Renal pelvis (tissue), 12 donors: ENCODE measurements around the gene COL4A6. TPM values are rescaled to one million over a fixed set of nuclear protein-coding genes. Genes with fewer than 3 reads are reported as not detected.
A peak's percentile ranks its signal among the peaks of the same experiment; 100 is the strongest.
"Not testable (repeated sequence)": the region's sequence is repeated elsewhere in the genome, so short reads cannot be mapped to it uniquely, and the experiment has no call there.

Experiments
- DNase-seq: peaks from one replicate; pipeline ENCODE4 v3.0.0-alpha.2; 2013
- long read RNA-seq, 16 experiments: transcript quantifications; one replicate each; lab custom pipeline, GENCODE V29; 2026
- polyA plus RNA-seq, 3 donors: library from polyadenylated mRNA; unstranded; fragments of 120-200 nt; gene quantifications; one replicate each; pipeline ENCODE4 v1.2.1, GENCODE V29; 2013; ENCODE audit not compliant: insufficient read length in 3 of 3

The COL4A6 gene
- polyA plus RNA-seq, result 10 to 100 TPM; 13.6 to 18.6 (median 15.5) TPM
- long read RNA-seq, donor 1, partial matches to known transcripts, result 0 of 1 reads
- long read RNA-seq, donor 1, other reads (novel, unspliced or antisense), result 0 of 1 reads
- long read RNA-seq, donor 2, partial matches to known transcripts, result 0 of 1 reads
- long read RNA-seq, donor 2, other reads (novel, unspliced or antisense), result 0 of 1 reads
- long read RNA-seq, donor 3, result 0 reads
- long read RNA-seq, donor 4, result 0 reads
- long read RNA-seq, donor 5, result 0 reads
- long read RNA-seq, donor 6, partial matches to known transcripts, result 0 of 2 reads
- long read RNA-seq, donor 6, other reads (novel, unspliced or antisense), result 0 of 2 reads
- long read RNA-seq, donor 7, partial matches to known transcripts, result 28 of 34 reads
- long read RNA-seq, donor 7, other reads (novel, unspliced or antisense), result 6 of 34 reads
- long read RNA-seq, donor 8, result 0 reads
- long read RNA-seq, donor 9, partial matches to known transcripts, result 6 of 6 reads
- long read RNA-seq, donor 9, other reads (novel, unspliced or antisense), result 0 of 6 reads
- long read RNA-seq, donor 10, partial matches to known transcripts, result 0 of 1 reads
- long read RNA-seq, donor 10, other reads (novel, unspliced or antisense), result 0 of 1 reads
- long read RNA-seq, donor 11, full-length matches to known transcripts, result 2 of 2 reads
- long read RNA-seq, donor 11, partial matches to known transcripts, result 0 of 2 reads
- long read RNA-seq, donor 11, other reads (novel, unspliced or antisense), result 0 of 2 reads
- long read RNA-seq, donor 12, partial matches to known transcripts, result 0 of 1 reads
- long read RNA-seq, donor 12, other reads (novel, unspliced or antisense), result 0 of 1 reads
- long read RNA-seq, donor 13, result 0 reads
- long read RNA-seq, donor 14, result 0 reads
- long read RNA-seq, donor 15, full-length matches to known transcripts, result 3 of 73 reads
- long read RNA-seq, donor 15, partial matches to known transcripts, result 70 of 73 reads
- long read RNA-seq, donor 15, other reads (novel, unspliced or antisense), result 0 of 73 reads
- long read RNA-seq, donor 16, full-length matches to known transcripts, result 1 of 1 reads
- long read RNA-seq, donor 16, partial matches to known transcripts, result 0 of 1 reads
- long read RNA-seq, donor 16, other reads (novel, unspliced or antisense), result 0 of 1 reads

DNA sequence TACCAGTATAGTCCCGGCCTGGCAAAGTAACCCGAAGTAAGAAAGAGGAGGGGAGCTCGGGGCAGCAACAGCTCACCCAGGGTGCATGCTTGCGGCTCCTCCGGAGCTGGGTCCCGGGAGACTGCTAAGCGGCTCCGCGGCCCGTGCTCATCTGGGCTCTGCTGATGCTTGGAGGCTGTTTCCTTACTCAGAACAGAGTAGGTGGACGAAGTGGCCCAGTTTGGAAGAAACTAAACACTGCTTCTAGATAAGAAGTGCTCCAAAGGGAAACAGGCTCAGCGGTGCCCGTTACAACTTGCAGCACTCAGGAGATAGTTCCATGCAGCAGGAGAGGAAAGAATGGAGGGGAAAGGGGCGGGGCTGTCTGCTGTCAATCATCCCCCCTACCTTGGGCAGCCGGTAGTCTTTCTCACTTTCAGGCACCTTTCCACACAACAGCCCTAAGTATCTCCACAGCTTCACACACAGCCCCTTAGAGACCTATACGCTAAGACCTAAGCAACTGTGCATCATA, at the start of gene COL4A6:
TSS of gene COL4A6 (minus strand) at position 313 of the 514 bp plus-strand sequence. CDS start at position 87, 226 bp downstream.
- DNase-seq, result peak; percentile 16

DNA sequence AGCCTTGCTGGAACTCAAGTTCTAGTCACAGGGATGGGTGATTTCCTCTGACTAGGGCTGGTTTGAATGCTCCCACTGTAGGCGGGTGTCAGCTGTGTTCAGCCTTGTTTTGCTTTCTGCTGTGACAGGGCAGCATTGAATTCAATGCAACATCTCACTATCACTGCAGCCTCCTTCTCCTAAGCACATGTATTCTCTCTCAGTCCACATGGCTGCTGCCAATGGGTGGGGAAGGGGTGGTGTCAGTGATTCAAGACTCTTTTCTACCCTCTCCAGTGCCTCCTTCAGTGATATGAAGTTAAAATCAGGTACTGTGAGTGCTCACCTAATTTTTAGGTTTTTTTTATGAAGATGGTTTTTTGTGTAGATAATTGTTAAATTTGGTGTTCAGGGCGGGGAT, 47.7 kb upstream of the COL4A6 start:
- DNase-seq, result no peak

DNA sequence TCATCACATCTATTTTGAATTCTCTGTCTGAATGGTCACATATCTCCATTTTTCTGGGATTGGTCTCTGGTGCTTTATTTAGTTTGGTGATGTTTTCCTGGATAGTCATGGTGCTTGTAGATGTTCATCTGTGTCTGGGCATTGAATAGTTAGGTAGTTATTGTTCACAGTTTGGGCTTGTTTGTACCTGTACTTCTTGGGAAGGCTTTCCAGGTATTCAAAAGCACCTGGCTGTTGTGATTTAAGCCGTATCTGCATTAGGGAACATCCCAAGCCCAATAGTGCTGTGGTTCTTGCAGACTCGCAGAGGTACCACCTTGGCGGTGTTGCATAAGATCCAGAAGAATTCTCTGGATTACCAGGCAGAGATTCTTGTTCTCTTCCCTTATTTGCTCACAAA, 46.0 kb upstream of the COL4A6 start:
- DNase-seq, result no peak

DNA sequence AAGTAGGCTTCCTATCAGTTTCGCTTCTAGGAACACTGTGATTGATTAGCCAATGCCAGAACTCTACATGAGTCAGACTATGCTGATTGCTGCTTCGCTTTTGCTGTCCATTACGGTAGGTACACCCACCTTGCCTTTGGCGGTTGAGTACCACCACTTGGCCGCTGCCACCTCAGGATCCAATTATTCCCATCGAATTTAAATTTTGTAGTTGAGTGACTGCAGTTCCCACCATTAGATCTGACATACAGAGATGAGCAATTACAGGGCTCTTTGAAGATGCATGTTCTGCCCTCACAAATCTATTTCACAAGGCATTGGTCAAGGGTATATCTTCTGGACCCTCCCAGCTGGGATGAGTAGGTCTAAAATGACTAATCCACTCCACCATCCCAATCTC, 43.3 kb upstream of the COL4A6 start:
- DNase-seq, result not testable (repeated sequence)

DNA sequence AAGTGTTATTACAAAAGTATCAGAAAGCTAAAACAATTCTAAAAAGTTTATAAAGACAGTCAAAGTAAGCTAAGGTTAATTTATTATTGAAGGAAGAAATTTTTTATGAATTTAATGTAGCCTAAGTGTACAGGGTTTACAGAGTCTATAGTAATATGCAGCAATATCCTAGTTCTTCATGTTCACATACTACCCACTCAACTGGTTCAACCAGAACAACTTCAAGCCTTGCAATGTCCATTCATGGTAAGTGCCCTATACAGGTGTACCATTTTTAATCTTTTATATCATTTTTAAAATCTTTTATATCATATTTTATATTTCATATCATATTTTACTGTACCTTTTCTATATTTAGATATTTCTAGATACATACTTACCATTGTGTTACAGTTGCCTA, 35.8 kb upstream of the COL4A6 start:
- no peak for DNase-seq

DNA sequence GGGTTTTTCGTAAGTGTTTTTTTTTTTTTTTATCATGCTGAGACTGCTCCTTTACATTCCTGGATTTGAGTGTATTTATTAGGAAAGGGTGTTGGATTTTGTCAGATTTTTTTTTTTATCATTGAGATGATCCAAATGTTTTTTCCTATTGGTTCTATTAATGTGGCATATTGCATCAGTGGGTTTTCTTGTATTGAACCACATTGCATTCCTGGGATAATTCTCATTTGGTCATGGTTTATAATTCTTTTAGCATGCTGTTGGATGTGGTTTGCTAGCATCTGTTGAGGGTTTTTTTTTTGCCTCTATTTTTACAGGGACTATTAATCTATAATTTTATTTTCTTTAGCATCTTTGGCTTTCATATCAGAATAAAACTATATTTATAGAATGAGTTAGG, 30.3 kb upstream of the COL4A6 start:
- no peak for DNase-seq

DNA sequence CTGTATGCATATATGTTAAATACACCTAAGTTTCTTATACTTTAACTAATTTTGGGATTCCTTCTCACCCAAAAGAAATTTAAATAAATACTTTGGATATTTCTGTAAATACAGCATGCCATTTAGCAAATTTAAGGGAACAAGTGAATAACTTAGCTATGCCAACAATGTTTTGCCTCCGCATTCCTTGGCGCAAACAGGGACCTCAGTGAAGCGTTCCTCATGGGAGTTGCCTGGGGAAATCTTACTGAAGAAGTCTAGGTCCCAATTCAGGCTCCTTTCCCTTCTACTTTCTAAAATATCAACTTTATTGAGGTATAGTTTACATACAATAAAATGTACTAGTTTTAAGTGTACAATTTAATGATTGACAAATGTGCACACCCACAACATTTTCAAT, 26.4 kb upstream of the COL4A6 start:
- DNase-seq, result no peak

DNA sequence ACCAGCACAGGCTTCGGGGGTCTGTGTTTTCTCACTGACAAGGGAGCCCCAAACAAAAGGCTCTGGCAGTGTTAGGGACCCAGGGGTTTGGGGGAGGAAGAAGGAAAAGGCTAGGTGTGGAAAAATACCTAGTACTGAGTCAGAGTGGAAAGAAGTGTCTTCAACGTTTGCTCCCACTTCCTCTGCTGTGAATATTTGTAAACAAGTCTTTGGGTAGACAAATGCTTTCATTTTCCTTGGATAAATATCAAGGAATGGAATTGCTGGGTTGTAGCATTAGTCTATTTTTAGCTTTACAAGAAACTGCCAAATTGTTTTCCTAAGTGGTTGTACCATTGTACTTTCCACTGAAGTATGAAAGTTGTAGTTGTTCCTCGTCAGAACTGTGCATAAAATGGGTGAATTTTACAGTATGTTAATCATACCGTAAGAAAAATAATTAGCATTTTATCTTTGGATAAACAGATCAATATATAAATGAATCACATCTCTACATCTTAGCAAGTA, 18.8 kb upstream of the COL4A6 start:
- no peak for DNase-seq

DNA sequence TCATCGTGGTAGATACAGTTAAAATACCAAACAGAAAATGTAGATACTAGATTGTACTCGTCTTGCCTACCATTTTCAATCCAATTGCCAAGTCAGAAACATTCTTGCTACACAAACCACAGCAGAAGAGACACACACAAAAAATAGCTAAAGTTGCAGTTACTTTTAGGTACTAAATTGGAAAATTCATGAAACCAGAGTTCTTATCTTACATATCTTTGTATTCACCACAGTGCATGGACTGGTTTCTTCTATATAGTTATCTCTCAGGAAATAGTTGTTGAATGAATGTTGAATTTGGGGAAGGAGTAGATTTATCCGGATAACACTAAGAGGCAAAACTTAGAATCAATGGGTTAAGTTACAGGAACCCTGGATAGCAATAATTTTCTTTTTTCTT, 15.6 kb upstream of the COL4A6 start:
- DNase-seq, result no peak

DNA sequence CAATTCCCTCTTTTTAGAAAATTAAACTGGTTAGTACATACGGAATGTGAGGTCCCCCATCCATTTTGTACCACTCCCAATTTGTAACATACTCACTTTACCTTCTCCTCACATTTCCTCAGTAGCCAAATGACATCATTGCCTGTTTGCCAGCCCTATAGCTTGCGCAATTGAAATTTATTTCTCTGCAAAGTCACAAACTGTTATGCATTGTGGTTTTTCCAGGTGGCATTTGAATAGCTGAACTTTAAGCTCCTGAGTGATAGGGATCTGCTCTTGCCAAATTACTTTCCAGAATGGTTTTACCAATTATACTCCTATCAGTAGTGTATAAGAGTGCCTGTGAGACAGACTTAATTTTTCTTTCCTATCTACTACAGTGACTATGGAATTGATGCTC, 9.1 kb upstream of the COL4A6 start:
- no peak for DNase-seq

DNA sequence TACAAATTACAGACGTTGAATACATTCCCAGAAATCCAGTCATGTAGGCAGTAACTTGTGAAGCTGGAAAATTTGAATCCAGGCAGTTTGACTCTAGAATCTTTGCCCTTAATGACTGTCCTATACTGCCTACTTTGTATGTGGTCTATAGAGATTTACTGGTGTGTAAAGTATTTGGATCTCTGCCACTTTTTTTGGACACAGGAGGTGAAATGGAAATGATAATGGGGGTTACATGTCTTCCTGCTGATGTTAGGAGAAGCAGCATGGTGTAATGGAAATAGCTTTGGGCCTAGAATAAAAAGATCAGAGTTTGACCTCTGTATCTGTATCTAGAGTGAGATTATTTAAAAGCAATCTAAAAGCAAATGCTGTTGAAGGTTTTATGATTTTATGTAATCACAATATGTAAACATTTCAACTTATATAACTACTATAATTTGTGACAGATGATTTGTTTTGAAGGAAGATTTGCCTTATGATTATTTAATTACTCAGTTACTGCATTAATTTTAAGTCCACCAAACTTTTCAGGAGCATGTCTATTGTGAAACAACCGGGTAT, 4.8 kb upstream of the COL4A6 start:
- DNase-seq, result no peak

DNA sequence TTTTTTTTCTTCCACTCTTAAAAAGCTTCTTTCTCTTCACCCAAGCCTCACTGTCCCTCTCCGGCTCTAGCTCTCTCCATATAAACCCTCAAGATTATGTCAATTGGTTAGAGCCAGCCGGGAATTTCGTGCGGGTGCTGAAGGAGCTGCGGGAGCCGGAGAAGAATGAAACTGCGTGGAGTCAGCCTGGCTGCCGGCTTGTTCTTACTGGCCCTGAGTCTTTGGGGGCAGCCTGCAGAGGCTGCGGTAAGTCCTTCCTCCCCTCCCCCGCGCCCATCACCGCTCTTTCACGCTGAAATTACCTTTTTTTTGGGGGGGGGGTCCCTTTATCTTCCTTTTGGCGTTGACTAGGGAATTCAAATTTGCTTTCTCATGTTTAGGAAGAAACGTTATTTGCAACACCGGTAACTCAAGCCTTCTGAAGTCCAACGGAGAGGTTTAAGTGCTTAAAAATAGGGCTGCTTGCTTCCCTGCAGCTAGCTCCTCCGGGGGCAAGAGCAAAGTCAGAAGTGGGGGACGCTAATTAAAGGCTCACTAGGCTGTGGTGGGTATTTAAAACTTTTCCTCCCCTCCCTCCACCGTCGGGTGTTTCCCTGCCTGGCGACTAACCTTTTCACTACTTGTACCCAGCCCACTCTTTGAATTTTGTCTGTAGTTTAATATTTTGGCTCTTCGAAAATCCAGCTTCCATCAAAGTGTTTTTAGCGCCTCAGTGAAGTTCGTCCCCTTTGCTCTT, 1.9 kb upstream of the COL4A6 start:
- DNase-seq, result peak; percentile 19

DNA sequence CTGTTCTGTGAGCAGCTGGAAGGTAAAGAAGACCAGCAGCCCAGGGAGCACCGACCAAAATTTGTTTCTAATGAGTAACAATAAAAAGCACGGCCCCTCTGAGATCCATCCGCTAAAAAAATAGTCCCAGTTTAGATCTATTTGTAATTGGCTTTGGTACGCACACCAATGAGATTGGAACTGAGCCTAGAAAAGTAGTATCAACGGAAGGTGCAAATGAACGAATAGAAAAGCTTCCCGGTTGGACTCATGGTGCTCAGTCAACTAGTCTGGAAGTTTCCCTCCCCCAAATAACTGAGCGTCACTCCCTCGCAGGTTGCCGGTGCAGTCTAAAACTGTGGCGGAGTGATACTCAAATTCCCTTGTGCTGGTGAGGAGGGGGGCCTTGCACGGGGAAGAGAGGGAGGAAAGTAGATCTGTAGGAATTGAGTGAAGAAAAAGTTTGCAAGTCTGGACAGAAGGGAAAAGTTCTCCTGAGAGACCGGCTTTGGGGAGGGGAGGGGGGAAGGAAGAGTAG, 1.3 kb upstream of the COL4A6 start, which contains the start of gene COL4A5:
TSS of gene COL4A5 (plus strand) at position 413 of the 517 bp plus-strand sequence. CDS start 288 bp downstream, outside the sequence.
- DNase-seq, result peak; percentile 77

DNA sequence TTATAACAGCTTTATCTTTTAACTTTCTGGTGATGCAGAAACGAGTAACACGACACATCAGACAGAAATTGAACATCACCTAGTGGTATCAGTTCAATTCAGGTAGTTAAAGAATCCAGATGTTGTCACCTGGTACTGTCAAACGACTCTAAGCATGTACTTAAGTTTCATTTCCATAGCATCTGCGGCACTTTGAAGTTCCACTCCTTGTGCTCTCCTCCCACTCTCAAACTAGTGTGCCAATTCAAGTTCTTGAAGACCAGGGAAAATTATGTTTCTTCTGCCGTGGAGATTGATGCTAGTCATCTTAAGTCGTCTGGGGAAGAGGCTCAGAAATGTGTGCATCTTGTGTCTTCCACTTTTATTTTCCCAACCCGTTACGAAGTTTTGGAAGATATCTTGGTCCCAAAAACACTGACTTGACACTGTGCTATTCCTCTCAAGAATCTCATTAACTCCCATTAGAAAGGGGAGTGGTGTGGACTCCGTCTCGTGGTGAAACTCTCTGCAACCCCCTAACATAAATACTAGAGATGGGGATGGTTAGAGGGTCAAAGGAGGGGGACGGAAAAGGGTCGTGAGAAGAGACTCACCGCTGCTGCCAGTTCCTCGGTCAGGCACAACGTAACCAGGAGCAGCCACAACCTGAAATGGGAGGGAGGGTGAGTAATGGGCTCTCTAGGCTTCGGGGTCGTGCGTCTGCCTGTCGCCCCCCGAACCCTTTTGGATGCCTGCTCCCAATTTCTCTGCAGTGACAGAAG, 693 bp downstream of the COL4A6 start:
- DNase-seq, result peak; percentile 15

DNA sequence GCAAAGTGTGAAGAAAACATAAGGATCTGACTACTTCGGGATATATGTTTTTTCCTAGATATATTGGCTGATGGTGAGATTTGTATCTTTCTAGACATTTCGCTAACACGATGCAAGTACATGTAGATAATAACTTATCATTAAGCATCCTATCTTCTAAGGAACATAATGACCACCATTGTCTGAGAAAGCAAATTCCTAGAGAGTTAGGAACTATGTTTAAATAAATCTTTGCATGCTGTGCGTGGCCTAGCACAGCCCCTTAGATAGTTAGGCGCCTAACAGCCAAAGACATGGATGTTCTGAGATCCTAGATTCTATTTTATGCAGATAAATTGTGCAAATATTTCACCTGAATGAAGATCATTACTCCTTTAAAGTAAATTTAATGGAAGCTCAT, 3.0 kb downstream of the COL4A6 start:
- DNase-seq, result no peak

DNA sequence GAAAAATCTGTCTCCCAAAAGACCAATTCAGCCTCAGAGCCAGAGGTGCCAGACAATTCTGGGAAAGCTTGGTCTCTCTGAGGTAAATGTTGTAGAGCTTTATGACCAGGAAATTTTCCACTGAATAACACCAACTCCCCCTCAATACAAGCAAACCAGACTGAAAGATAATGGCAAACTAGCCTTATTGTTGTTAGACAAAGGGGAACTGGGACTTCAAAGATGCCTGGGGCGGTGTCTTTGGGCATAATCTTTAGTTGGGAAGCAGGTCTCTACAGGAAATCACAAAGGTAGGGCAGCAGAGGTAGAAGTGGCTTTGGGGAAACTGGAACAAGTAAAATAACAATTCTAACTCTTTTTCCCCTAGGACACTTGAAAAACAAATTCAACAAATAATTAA, 12.0 kb downstream of the COL4A6 start:
- no peak for DNase-seq

DNA sequence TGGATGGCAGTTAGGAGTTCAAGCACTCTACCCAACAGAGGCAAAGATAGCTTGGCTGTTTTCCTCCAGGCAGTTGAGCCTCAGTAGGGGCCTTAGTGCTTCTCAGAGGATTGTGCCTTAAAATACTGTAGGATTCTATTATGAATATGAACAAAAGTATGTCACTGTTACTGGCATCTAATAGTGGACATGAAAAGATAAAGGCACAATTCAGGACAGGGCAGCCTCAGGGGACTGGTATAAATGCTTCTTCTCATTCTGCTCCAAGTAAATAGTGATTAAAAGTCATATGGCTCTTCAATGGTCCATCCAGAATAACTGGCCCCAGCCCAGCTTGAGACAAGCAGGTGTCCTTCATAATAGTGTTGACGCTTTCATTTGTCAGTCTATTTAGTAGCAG, 17.7 kb downstream of the COL4A6 start:
- no peak for DNase-seq

DNA sequence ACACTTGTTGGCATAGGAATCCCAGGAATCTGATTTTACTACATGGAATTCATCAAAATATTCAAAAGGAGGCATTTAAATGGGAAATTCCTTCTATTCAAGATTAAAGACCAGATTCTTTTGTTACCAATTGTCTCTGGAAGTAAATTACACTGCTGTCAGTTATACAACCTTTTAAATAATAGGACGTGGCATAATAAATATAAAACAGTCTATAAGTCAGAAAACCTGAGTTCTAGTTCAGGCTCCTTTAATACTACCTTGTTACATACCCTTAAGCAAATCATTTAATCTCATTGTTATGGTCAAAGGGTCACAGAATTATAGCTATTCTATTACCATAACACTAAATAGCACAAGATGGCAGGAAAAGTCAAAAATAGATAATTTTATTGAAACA, 18.8 kb downstream of the COL4A6 start:
- DNase-seq, result no peak

DNA sequence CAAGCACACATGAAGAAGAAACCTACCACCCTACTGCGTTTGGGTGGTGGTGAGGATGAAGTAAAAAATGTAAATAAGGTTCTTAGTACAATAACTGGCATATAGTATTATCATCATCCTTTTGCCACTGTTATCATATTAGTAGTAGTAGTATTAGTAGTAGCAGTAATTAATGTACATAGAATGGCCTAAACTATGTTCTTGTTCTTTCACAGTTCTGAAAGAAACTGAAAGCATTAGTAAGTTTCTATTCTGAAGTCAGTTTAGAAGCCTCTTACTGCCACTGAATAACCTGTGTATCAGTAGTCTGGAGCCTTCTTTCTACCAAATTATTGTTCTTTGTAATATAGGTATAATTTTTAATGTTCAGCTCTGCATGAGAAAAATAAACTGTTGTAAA, 21.0 kb downstream of the COL4A6 start:
- DNase-seq, result no peak

DNA sequence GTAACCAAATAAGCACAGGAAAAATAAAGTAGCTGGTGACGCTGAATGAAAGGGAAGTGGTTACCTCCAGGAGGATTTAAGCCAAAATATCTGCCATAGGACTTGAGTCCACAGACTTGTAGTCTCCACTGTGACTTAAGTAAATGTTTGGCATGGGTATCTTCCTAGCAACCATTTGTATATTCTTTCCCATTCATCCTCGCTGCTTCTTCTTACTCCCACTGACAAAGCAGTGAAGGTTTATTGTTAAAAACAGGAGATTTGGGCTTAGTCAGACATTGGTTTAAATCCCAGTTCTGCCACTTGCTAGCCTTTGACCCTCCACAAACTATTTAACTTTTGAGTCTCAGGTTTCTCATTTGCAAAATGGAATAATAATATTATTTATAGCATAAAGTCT, 22.3 kb downstream of the COL4A6 start:
- no peak for DNase-seq
